Stimulated activated CD4-positive, alpha-beta T cell treated with anti-CD3 and anti-CD28 coated beads, Interleukin-2, amount 100 ng/mL, for 24 hours (primary cell): ENCODE results near the gene TMEM38B.
"Not testable (repeated sequence)": the region's sequence is repeated elsewhere in the genome, so short reads cannot be mapped to it uniquely, and the experiment has no call there.

ENCODE experiments used
- DNase-seq, 2 donors: peaks; one replicate each; pipeline ENCODE4 v3.0.0-alpha.2; 2020

The TMEM38B gene

DNA sequence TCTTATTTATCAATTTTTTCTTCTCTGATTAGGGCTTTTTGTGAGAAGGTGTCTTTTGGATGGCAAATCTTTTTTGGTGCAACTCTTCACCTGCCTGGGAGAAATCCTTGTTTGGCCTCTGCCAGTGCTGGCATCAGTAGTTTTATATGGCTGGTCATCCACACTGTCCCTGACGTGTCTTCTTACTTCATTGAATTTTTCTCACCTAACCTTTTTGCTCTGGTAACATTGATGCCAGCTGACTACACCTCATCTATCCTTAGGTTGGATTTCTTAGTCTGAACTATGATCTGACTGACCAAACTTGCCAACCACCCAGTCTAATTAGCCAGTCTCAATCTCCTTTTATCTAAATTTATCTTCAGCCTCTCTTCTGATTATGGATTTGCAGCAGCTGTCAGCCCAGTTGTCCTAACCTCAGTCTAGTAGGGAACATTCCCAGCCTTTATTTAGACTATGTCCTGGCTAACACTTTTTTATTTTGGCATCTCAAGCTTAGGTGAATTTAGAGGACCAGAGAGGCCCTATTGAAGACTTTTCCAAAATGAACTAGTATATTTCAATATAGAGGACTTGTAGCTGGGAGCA is 10.6 kb upstream of the TMEM38B start:
- no peak for DNase-seq

DNA sequence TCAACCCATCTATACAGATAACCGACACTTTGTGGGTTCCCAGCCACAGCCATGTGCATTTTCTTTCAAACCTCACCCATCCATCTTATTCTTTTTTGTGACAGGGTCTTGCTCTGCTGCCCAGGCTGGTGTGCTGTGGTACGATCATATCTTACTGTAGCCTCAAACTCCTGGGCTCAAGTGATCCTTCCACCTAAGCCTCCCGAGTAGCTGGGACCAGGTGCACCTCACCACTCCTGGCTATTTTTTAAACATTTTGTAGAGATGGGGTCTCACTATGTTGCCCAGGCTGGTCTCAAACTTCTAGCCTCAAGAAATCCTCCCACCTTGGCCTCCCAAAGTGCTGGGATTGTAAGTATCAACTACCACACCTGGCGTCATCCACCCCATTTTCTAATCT is 7.4 kb upstream of the TMEM38B start:
- DNase-seq = no peak

DNA sequence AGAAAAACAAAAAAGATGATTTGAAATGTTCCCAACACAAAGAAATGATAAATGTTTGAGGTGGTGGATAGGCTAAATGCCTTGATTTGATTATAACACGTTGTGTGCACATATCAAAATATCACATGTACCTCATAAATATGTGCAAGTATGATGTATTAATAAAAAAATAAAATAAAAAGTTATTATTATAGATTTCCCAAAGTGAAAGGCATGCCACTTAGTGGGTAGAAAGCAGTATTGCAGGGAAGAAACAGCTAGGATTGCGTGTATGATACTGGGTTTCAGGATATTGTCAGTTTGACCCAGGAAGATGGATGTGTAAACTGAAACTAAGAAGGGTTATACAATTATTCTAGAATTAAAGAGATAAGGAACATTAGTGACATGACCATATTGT is 3.6 kb upstream of the TMEM38B start:
- no peak for DNase-seq

DNA sequence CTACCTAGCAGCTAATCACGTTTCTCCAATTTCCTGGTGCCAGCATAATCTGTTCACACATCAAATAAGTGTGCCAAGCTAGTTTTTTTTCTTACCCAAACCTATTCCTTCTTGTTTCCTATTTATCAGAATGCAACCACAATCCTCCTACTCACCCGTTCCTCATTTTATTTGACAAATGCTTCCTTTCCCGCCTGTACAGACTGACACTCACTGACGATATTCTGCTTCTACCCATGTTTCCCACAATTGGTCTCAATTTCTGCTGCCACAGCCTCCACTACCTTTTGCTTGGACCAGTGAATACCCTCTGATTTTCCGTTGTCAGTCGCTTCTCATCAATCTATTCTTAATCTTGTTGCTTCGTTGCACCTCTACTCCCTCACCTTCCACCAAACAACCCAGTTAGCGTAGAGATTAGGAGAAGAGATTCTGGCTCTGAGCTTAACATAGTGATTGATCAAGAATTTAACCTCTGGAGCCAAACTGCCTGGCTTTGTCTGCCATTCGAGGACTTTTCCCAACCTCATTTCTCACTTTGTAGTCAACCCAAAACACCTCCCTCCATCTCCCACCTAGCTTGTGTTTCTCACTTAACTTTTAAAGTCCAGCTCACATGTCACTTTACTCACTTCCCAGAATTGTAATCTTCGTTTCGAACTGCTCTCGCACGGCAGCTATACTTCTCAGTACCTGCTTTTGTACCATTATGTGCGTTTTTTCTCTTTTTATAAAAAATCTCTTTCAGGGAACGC is 729 bp upstream of the TMEM38B start:
- no peak for DNase-seq

DNA sequence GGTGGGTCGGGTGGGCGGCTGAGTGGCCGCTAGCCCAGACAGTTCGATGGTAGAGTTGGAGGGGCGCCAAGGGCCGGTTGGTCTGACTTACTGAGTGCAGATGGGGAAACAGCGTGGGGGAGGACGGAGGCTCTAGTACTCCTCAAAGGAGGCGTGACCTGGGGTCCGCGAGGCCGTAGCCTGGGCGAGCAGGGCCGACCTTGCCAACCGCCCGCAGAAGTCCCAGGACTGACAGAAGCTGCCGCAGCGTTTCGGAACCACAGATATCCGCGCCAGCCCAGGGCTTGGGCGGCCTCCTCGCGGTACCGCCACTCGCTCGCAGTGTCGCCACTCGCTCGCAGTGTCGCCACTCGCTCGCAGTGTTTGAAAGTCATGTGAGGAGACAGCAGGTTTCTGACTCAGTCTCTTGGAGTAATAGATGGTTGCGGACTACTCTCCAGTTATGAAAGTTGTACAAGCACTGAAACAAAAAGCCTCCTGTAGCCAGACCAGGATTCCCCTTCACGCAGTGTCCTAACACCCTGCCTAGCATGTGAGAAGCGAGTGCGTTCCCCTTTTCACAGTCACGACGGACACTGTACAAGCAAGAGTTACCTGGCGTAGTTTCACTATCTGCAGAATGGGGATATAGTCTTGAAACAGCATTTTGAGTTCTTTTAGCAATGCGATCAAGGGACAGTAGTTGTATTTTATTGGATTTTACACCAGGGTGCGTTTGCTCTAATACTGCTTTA is 674 bp downstream of the TMEM38B start:
- peak; percentile 55 to 57 for DNase-seq

DNA sequence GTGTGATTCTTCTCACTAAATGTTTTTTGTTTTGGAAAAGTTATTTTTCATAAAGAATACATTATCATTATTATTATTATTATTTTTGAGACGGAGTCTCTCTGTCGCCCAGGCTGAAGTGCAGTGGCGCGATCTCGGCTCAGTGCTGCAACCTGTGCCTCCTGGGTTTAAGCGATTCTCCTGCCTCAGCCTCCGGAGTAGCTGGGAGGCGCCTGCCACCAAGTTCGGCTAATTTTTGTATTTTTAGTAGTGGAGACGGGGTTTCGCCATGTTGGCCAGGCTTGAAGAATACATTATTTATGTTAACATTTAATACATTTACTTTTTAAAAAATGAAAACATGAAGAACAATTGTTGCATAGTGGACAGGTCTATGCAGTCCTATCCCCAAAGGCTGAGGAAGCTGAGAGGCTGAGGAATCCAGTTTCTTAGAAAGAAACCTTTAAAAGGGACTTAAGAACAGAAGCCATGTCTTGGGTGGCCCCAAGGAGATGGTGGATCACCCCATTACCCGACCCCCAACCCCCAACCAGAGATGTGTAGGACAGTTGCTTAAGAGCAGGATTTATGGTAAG is 2.0 kb downstream of the TMEM38B start:
- DNase-seq = no peak

DNA sequence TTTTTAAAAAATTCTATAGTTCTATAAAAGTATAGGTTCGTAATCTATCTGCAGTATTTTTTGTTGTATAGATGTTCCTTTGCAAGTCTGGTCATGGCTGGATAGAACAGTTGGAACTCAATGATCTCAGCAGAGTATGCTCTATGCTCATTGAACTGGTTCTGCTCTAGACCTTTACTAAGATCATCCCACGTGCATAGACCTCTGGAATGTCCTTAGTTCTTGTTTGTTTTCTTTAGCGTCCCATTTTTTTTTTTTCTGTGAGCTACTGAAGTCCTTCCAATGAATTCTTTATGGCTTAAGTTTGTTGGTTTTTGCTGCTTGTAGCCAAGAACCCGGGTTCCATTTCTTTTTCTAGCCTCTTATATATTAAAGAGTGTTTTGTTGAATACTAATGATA is 3.5 kb downstream of the TMEM38B start:
- DNase-seq = no peak

DNA sequence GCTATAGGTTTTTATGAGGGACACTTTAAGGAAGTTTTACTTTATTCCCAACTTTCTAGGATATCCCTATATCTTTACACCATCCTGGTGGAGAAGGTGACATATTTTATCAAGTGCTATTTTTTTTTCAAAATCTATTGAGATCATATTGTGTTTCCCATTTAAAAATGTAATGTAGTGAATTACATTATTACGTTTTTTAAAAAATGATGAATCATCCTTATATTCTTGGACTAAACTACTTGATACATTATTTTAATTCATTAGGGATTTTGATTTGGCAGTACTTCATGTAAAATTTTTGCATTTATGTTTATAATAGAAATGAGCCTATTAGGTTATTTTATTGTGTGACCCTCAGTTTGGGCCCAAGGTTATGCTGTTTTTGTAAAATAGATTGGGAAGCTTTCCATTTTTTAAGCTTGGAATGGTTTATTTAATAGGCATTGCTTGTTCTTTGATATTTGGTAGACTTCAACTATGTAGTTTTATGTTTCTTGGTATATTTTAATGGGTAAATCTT is 4.1 kb downstream of the TMEM38B start:
- DNase-seq = no peak

DNA sequence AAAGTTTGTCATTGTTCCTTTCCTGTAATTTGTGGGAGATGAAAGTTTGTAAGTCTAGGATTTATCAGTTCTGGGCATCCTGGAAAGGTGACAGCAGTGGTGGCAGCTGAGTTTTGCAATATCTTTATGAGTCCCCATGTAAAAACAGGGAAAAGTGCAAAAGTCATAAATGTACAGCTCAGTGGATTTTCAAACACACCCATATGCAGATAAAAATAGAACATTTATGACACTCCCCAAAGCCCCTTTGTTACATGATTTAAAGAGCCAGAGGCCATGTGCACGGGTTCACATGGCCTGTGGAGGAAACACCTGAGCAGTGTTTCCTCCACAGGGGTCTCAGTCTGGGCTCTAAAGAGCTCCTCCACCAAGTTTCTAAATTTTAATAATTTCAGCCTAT is 6.3 kb downstream of the TMEM38B start:
- DNase-seq = no peak

DNA sequence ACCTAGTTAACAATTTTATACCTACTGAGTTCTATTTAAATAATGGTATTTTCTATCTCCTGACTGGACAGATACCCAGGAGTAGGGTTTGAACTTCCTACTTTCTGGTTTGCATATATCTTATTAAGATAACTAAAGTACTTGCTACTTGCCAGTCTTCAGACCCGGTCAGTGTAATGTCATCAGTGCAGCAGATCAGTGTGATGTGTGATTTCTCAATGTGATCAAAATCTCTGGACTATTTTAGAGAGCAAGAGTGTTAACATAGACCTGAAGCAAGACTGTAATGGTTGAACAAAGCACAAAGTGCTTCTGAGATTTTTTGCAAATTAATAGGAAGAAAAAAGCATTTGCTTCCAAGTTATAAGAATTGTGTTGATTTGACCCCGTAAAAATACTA is 6.8 kb downstream of the TMEM38B start:
- DNase-seq = no peak

DNA sequence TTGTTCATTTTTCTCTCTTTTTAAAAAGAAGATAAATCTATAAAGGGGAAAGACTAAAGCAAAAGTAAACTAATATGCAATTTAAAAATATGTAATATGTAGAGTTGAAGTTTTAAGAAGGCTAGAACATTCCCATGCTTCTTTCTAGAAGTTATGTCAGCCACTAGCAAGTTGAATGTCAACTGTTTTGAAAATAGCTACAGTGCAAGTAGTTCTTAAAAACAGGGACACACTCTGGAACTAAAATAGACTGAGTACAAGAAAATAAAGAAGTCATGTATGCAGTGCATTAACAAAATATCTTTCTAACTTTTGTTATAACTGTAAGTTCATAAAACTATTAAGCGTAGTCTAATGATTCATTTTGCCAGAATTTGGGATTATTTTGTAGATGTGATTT is 7.9 kb downstream of the TMEM38B start:
- DNase-seq = no peak

DNA sequence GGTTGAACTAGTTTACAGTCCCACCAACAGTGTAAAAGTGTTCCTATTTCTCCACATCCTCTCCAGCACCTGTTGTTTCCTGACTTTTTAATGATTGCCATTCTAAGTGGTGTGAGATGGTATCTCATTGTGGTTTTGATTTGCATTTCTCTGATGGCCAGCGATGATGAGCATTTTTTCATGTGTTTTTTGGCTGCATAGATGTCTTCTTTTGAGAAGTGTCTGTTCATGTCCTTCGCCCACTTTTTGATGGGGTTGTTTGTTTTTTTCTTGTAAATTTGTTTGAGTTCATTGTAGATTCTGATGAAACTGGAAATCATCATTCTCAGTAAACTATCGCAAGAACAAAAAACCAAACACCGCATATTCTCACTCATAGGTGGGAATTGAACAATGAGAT is 9.3 kb downstream of the TMEM38B start:
- not testable (repeated sequence) for DNase-seq

DNA sequence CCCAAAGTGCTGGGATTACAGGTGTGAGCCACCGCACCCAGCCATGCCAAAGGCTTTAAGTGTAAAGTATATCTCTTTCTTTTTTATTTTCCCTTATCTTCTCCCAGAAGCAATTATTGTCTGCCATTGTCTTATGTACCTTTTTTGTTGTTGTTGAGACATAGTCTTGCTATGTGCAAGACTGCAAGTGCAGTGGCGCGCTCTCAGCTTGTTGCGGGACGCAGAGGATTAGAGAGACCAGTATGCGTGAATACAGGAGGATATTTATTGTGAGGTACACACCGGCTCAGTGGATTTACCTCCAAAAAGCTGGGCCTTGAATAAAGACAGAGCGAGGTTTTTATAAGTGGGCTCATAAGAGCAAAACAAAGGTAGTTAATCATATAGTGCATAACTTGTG is 11.8 kb downstream of the TMEM38B start:
- no peak for DNase-seq

DNA sequence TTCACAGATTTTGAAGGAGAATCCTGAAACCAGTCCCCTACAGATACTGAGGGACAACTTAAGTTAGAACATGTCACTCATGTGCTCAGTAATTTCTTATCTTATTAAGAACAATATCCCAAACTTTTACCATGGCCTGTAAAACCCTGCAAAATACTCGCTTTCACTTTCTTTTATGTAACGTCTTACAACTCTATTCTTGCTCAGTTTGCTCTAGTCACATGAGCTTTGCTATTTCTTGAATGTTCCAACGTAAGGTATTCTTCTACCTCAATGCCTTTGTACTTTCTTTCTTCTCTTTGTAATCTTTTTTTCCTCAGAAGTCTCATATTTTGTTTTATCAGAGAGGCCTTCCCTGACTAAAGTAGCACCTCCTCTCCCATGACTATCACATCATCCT is 14.1 kb downstream of the TMEM38B start:
- no peak for DNase-seq

DNA sequence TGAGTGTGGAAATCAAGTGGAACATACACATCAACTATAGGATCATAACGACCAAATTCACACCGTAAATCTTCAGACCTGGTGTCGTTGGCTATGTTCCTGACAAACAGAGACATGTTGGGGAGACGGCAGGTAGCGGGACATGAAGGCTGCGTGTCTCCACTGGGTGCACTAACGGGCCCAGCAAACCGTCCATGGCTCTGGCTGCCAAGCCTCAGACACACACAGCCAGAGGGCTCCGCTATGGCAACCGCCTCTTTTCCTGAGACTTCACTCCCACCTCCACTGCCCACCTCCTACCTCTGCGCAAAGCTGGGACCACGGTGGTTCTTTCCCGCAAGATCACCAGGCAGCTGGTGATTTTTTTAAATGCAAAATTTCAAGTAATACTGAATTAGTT is 16.3 kb downstream of the TMEM38B start:
- DNase-seq = no peak

DNA sequence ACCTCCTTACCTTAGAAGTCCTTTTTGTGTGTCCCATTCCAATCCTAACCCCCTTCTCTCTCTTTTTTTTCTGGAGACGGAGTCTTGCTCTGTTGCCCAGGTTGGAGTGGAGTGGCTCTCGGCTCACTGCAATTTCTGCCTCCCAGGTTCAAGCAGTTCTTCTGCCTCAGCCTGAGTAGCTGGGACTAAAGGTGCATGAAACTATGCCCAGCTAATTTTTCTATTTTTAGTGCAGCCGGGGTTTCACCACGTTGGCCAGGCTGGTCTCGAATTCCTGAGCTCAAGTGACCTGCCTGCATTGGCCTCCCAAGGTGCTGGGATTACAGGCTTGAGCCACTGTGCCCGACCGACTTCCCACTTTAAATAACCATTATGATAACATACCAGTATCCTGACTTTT is 17.5 kb downstream of the TMEM38B start:
- DNase-seq = no peak

DNA sequence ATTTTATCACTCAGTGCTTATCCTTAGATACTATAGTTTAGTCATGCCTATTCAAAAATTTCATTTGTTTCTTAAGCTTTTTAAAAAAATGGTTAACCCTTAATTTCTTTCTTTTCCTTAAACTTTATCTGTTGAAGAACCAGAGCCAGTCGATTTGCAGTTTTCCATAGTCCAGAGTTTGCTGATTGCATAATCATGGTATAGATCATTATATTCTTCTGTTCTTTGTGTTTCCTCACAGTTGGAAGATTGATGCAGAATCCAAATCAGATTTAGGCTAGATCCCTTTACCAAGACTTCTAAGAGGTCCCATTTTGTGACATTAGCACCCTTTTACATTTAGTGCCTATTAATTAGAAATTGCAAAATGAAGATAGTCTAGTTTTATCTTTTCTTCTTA is 18.0 kb downstream of the TMEM38B start:
- DNase-seq = no peak

DNA sequence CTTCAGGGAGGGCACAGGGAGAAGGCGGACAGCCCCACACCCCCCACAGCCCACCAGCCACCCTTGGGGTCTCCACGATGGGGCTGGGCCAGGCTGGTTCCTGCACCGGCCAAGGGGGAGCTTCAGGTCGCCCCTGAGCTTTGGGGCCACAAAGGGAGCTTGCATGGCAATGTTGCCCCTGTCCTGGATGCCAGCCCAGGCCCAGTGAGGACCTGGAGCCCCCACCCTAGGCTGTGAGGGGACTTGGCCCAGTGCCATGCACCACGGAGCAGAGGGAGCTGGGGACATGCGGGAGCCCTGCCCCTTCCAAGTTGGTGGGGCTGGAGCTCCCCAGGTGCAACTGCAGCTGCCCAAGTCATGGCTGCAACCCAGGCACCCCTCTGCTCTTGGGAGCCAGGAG is 18.4 kb downstream of the TMEM38B start:
- no peak for DNase-seq

DNA sequence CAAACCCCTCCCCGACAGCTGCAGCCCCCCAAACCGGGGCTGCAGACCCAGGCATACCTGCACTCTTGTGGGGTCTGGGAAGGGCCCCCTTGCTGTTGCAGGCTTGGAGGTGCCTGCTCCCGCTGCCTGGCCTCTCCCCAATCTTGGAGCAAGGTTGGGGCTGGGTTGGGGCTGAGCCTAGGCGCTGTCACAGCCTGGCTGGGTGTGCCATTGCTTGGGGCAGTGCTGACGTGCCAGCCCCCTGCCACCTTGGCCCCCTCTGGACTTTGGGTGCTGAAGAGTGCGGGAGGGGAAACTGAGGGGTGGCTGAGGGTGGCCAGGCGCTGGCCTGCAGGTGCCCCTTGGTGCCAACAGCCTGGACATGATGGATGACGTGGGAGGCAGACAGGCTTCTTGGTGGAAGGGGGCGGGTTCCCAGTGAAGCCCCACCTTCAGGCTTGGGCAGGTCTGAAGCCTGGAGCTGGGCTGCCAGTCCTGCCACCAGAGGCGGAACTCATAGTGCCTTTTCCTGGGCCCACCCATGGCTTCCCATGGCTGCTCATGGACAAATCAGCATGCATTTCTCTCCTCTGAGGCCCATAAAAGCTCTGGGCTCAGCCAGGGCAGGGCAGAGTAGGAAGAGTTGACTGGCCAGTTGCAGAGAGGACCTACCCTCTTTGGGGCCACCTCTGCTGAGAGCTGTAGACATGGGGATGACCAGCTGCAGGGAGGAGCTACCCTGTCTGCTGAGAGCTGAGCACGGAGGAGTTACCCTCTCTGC is 19.1 kb downstream of the TMEM38B start:
- no peak for DNase-seq

DNA sequence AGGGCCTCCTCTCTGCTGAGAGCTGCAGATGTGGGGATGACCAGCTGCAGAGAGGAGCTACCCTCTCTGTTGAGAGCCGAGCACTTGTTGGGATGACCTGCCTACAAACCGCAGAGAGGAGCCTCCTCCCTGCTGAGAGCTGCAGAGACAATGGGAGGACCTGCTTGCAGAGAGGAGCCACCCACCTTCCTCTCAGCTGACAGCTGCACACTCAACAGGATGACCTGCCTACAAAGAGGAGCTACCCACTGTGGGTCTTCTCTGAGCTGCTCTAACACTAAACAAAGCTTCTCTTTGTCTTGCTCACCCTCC is 19.6 kb downstream of the TMEM38B start:
- DNase-seq = no peak

DNA sequence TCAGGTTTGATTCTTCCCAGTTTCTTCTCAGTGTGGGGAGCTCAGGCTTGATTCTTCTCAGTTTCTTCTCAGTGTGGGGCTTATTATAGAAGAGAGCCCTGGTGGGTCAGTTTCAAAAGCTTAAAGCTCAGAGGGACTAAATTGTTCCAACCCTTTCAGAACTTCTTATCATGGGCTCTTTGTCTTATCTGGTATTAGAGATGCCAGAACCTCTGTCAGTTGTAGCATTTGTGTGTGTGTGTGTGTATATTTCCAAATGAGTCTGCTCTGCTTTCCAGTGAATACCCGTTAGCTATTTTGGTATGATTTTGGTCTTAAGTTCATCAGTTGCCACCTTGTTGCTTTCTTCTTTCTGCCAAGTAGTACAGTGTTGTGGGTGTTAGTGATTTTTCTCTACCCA is 21.8 kb downstream of the TMEM38B start:
- no peak for DNase-seq

DNA sequence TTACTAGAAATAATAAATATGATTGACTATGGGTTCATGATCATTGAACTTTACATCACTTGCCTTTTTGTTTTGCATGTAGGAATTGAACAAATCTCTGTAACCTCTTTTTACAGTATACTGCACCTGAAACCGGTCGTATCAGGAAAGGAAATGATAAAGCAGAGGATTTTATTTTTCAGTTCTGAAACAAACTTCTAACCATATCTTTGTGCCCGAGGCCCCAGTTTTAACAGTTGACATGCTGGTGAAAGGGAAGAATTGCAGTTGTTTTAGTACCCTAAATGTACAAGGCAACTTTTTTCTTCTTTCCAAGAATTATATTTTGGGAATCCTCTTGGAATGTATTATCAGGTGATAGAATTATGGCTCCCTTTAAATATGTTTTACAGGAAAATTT is 27.8 kb downstream of the TMEM38B start:
- DNase-seq = no peak

DNA sequence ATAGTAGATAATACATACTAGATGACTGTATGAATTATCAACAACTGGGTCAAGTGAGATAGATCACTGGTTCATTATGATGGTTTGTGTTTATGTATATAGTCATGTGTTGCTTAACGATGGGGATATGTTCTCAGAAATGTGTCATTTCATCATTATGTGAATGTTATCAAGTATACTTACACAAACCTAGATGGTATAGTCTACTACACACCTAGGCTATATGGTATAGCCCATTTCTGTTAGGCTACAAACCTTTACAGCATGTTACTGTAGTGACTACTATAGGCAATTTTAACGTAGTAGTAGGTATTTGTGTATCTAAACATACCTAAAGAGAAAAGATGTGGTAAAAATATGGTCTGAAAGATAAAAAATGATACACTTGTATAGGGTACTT is 31.0 kb downstream of the TMEM38B start:
- no peak for DNase-seq
